ENCODE results near the gene SPOPL.

The SPOPL gene

DNA sequence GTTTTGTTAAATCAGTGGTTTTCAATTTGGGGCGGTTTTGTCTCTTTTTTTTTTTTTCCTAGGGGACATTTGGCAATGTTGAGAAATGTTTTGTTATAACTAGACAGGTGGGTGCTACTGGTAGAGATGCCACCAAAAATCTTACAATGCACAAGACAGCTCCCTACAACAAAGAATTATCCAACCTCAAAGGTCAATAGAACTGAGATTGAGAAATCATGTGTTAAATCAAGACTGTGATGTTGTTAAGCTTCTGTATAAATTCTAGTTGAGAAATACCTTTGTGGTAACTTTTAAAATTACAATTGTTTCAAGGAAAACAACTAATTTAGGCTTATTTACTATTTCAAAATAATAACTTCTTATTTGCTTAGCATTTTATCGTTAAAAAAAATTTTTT lies 9.4 kb upstream of the SPOPL start:
- TF ChIP-seq, protein P1, sequence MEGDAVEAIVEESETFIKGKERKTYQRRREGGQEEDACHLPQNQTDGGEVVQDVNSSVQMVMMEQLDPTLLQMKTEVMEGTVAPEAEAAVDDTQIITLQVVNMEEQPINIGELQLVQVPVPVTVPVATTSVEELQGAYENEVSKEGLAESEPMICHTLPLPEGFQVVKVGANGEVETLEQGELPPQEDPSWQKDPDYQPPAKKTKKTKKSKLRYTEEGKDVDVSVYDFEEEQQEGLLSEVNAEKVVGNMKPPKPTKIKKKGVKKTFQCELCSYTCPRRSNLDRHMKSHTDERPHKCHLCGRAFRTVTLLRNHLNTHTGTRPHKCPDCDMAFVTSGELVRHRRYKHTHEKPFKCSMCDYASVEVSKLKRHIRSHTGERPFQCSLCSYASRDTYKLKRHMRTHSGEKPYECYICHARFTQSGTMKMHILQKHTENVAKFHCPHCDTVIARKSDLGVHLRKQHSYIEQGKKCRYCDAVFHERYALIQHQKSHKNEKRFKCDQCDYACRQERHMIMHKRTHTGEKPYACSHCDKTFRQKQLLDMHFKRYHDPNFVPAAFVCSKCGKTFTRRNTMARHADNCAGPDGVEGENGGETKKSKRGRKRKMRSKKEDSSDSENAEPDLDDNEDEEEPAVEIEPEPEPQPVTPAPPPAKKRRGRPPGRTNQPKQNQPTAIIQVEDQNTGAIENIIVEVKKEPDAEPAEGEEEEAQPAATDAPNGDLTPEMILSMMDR (IDR thresholded peaks at IDR 0.05; ENCODE audit: insufficient read depth, low read length, missing control alignments): no peak
- ChIA-PET CTCF (no interaction called here), POLR2A (no interaction called here)

DNA sequence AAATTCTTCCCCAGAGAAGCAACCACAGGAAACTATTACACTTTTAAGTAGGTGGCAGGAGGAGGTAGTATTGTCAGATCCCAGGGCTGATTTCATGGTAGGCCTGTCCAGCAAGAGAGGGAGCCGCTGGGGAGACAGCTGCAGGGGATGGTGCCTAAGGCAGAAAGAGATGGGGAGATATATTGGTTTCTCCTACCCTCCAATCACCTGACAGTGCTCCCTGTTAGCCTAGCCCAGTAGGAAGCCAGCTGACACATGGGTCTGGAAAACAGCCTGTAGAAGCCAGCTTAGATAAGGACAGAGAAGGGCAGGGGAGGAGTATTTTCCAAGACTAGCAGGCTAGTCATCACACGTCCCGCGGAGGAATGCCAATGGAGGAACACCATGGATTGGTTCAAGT lies 8.2 kb upstream of the SPOPL start:
- TF ChIP-seq, protein P1 (IDR thresholded peaks at IDR 0.05; ENCODE audit: insufficient read depth, low read length, missing control alignments): no peak
- ChIA-PET CTCF (no interaction called here), POLR2A (no interaction called here)
- DNase-seq (ENCODE audit: low read depth, low spot score): no peak
- H3K4me3 ChIP-seq (ENCODE audit: low read depth, low read length): no peak overlapping the region

More for the DNA sequence above, 9.4 kb upstream of the SPOPL start:
- H3K4me3 ChIP-seq (ENCODE audit: low read depth, low read length): no peak overlapping the region
- no peak for DNase-seq (ENCODE audit: low read depth, low spot score)

- ChIA-PET POLR2A (no interaction called here), CTCF (no interaction called here)
- TF ChIP-seq, protein P1 (IDR thresholded peaks at IDR 0.05; ENCODE audit: insufficient read depth, low read length, missing control alignments): no peak
- H3K4me3 ChIP-seq (ENCODE audit: low read depth, low read length): no peak overlapping the region
- DNase-seq (ENCODE audit: low read depth, low spot score): no peak
These were observed 7.2 kb upstream of the SPOPL start for GRCh38 chr2:138494265-138494966.

DNA sequence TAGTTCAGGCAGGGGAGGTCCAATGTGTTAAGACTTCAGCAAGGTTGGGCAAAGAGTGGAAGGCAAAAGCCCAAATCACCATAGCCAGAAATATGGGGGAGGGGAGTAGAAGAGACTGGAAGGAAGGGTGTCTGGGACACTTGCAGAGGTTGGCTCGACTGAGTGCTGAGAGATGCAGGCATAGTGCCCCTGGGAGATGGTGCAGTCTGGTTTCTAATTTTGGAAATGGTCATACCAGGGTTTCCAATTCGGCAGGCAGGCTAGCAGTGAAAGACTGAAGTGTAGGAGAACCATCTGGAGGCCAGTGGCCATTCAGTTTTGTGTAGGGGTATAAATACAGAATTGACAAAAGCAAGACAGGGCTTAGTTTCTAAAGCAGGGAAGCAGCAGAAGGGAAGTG lies 6.2 kb upstream of the SPOPL start:
- TF ChIP-seq, protein P1 (IDR thresholded peaks at IDR 0.05; ENCODE audit: insufficient read depth, low read length, missing control alignments): no peak
- ChIA-PET CTCF (no interaction called here), POLR2A (no interaction called here)
- H3K4me3 ChIP-seq (ENCODE audit: low read depth, low read length): no peak overlapping the region
- DNase-seq (ENCODE audit: low read depth, low spot score): no peak

DNA sequence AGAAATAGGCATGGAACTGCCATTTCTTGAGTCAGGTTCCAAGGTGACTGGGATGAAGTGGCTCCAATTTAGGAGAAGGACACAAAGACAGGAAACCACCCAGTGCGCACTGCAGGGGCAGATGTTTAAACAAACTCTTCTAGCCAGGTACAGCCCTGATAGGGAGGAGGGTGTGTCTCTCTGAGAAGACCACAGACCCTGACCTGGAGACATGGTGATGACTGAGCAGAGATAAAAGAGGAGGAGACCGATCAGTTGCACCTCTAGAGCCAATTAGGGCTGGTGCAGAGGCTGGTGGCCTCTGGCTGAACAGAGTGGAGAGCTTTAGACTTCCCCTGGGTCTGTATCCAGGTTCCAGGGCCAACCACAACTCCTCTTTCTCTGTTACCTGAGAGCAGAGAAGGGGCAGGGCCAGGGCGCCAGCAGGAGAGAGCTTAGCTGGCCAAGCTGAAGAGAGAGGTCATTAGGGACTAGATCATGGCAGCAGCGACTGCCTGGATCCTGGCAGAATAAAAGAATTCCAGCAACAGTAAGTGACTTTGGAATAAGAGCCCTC lies 5.4 kb upstream of the SPOPL start:
- H3K4me3 ChIP-seq (ENCODE audit: low read depth, low read length): no peak overlapping the region
- DNase-seq (ENCODE audit: low read depth, low spot score): no peak
- TF ChIP-seq, protein P1 (IDR thresholded peaks at IDR 0.05; ENCODE audit: insufficient read depth, low read length, missing control alignments): no peak
- ChIA-PET POLR2A (no interaction called here), CTCF (no interaction called here)

DNA sequence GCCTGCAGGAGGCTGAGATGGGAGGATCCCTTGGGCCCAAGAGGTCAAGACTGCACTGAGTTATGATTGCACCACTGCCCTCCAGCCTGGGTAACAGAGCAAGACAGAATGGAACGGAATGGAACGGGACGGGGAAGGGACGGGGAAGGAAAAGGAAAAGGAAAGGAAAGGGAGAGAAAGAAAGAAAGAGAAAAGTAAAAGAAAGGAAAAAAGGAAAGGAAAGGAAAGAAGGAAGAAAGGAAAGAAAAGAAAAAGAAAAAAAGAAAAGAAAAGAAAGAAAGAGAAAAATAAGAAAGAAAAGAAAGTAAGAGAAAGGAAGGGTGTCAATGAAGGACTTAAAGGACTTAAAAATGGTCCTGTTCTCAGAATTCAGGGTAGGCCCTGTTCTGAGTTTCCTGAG lies 4.3 kb upstream of the SPOPL start:
- ChIA-PET CTCF (no interaction called here), POLR2A (no interaction called here)
- H3K4me3 ChIP-seq (ENCODE audit: low read depth, low read length): no peak overlapping the region
- no peak for DNase-seq (ENCODE audit: low read depth, low spot score)
- TF ChIP-seq, protein P1 (IDR thresholded peaks at IDR 0.05; ENCODE audit: insufficient read depth, low read length, missing control alignments): no peak
